H1 (cell line): ENCODE results near the gene VSIR. TPM values are rescaled to one million over a fixed set of nuclear protein-coding genes. Genes with fewer than 3 reads are reported as not detected.

Source experiments
- CTCF ChIA-PET: fragments of 300-600 bp; sonication (Branson Sonifier 250); formaldehyde crosslinking; loops from one replicate; lab custom pipeline; 2021; ENCODE audit not compliant: partially characterized antibody; lab: Charles Lee
- POLR2A ChIA-PET: fragments of 300-600 bp; sonication (Branson Sonifier 250); formaldehyde crosslinking; loops from one replicate; lab custom pipeline; 2021; ENCODE audit warnings: inconsistent platforms; ENCODE audit not compliant: partially characterized antibody; lab: Charles Lee
- DNase-seq, 2 experiments: peaks; one replicate each; pipeline versions ENCODE4 v3.0.0 to v3.0.0-alpha.2; 2010 to 2022; ENCODE audit warnings: low spot score in 2 of 2, low read depth in 1 of 2, mixed read lengths in 1 of 2
- FAIRE-seq: peaks from 2 replicates; lab custom pipeline; 2011; peaks lifted over from hg19 to GRCh38; lab: Jason Lieb, UNC
- H2AFZ ChIP-seq: 2 replicates; pipeline ENCODE4 v1.8.1; 2012; ENCODE audit warnings: low read length, inconsistent platforms
- H2AK5ac ChIP-seq: 2 replicates; pipeline ENCODE4 v1.6.1; 2013; ENCODE audit warnings: low read depth, low read length
- H2BK120ac ChIP-seq: replicated peaks from 2 replicates; pipeline ENCODE3; 2013; ENCODE audit warnings: low read depth, low read length, inconsistent platforms
- H2BK12ac ChIP-seq: 2 replicates; pipeline ENCODE4 v1.6.1; 2013; ENCODE audit warnings: low read depth, low read length
- H2BK15ac ChIP-seq: 2 replicates; pipeline ENCODE4 v1.6.1; 2013; ENCODE audit warnings: low read length
- H2BK20ac ChIP-seq: 2 replicates; pipeline ENCODE4 v1.6.1; 2013; ENCODE audit warnings: low read length
- H2BK5ac ChIP-seq: 2 replicates; pipeline ENCODE4 v1.6.1; 2013; ENCODE audit warnings: low read depth, low read length
- H3K14ac ChIP-seq: 2 replicates; pipeline ENCODE4 v1.6.1; 2013; ENCODE audit warnings: inconsistent platforms; ENCODE audit not compliant: insufficient read length
- H3K18ac ChIP-seq: 2 replicates; pipeline ENCODE4 v1.6.1; 2013; ENCODE audit warnings: low read length; ENCODE audit errors: extremely low read depth
- H3K23ac ChIP-seq: 2 replicates; pipeline ENCODE4 v1.6.1; 2013; ENCODE audit warnings: inconsistent platforms; ENCODE audit not compliant: insufficient read length
- H3K23me2 ChIP-seq: 2 replicates; pipeline ENCODE4 v1.6.1; 2013; ENCODE audit warnings: low read depth, low read length
- H3K27ac ChIP-seq: 2 replicates; pipeline ENCODE4 v1.6.1; 2011; ENCODE audit warnings: low read depth, low read length, inconsistent platforms
- H3K27me3 ChIP-seq, 4 experiments: replicated peaks in 1 of 4; 1 replicate in 1 of 4; 2 replicates in 3 of 4; pipeline versions ENCODE4 v1.6.1 to v1.8.1; 2011 to 2013; ENCODE audit warnings: low read length in 3 of 4, mild to moderate bottlenecking in 3 of 4, inconsistent platforms in 2 of 4, mixed read lengths in 2 of 4, moderate library complexity in 1 of 4; ENCODE audit not compliant: control insufficient read depth in 3 of 4, insufficient read depth in 3 of 4; ENCODE audit errors: extremely low read depth in 1 of 4
- H3K36me3 ChIP-seq, 4 experiments: 2 replicates each; pipeline versions ENCODE4 v1.6.1 to v1.8.1; 2011 to 2013; ENCODE audit warnings: mild to moderate bottlenecking in 4 of 4, low read length in 3 of 4, moderate library complexity in 2 of 4, control low read depth in 1 of 4, inconsistent platforms in 1 of 4; ENCODE audit not compliant: insufficient read depth in 4 of 4, control insufficient read depth in 2 of 4
- H3K4ac ChIP-seq: replicated peaks from 2 replicates; pipeline ENCODE3; 2013; ENCODE audit warnings: low read length, low read depth, mixed read lengths, inconsistent platforms; ENCODE audit not compliant: insufficient read length
- H3K4me1 ChIP-seq, 4 experiments: replicated peaks in 1 of 4; 1 replicate in 1 of 4; 2 replicates in 3 of 4; pipeline versions ENCODE4 v1.6.1 to v1.8.1; 2011 to 2013; ENCODE audit warnings: low read length in 3 of 4, inconsistent platforms in 2 of 4, mixed read lengths in 1 of 4; ENCODE audit not compliant: insufficient read depth in 4 of 4, control insufficient read depth in 3 of 4
- H3K4me2 ChIP-seq, 2 experiments: 2 replicates each; pipeline versions ENCODE4 v1.6.1 to v1.8.1; 2011 to 2013; ENCODE audit warnings: low read depth in 2 of 2, low read length in 2 of 2, control low read depth in 1 of 2, inconsistent platforms in 1 of 2, mild to moderate bottlenecking in 1 of 2; ENCODE audit not compliant: insufficient read depth in 1 of 2
- H3K4me3 ChIP-seq, 4 experiments: fragments of 200-600, 300-600 bp in 1 of 4; sonication (generic), shearing (Covaris generic), sonication (Bioruptor Twin) in 1 of 4; 2 replicates each; pipeline versions ENCODE4 v1.5.1 to v1.8.1; 2011 to 2016; ENCODE audit warnings: low read length in 4 of 4, low read depth in 3 of 4, control low read depth in 2 of 4, inconsistent platforms in 2 of 4, mild to moderate bottlenecking in 2 of 4, mixed read lengths in 1 of 4, moderate library complexity in 1 of 4; ENCODE audit not compliant: insufficient read depth in 2 of 4; ENCODE audit errors: extremely low read depth in 1 of 4
- H3K56ac ChIP-seq: replicated peaks from 2 replicates; pipeline ENCODE3; 2013; ENCODE audit warnings: low read depth, mild to moderate bottlenecking, mixed read lengths, low read length, inconsistent platforms; ENCODE audit not compliant: insufficient read length
- H3K79me1 ChIP-seq: 2 replicates; pipeline ENCODE4 v1.6.1; 2013; ENCODE audit warnings: low read depth, low read length, control low read depth
- H3K79me2 ChIP-seq, 2 experiments: 2 replicates each; pipeline versions ENCODE4 v1.6.1 to v1.8.1; 2012 to 2013; ENCODE audit warnings: low read length in 2 of 2, mild to moderate bottlenecking in 2 of 2, inconsistent platforms in 1 of 2; ENCODE audit not compliant: insufficient read depth in 2 of 2, control insufficient read depth in 1 of 2
- H3K9ac ChIP-seq, 4 experiments: replicated peaks in 1 of 4; 1 replicate in 1 of 4; 2 replicates in 3 of 4; pipeline versions ENCODE4 v1.6.1 to v1.8.1; 2011 to 2013; ENCODE audit warnings: low read depth in 3 of 4, low read length in 3 of 4, control low read depth in 2 of 4, mild to moderate bottlenecking in 2 of 4, moderate library complexity in 2 of 4, inconsistent platforms in 1 of 4; ENCODE audit errors: extremely low read depth in 1 of 4
- H3K9me3 ChIP-seq, 2 experiments: 2 replicates each; pipeline versions ENCODE4 v1.6.1 to v1.8.1; 2012 to 2013; ENCODE audit warnings: mild to moderate bottlenecking in 2 of 2, moderate library complexity in 2 of 2, control low read depth in 1 of 2, inconsistent platforms in 1 of 2, low read depth in 1 of 2, low read length in 1 of 2, mixed read lengths in 1 of 2; ENCODE audit not compliant: insufficient read depth in 2 of 2
- H4K20me1 ChIP-seq, 2 experiments: replicated peaks in 1 of 2; 2 replicates each; pipeline versions ENCODE3 to v1.8.1; 2011 to 2013; ENCODE audit warnings: inconsistent platforms in 2 of 2, low read length in 2 of 2, mild to moderate bottlenecking in 1 of 2; ENCODE audit not compliant: insufficient read depth in 2 of 2, control insufficient read depth in 1 of 2
- H4K5ac ChIP-seq: 2 replicates; pipeline ENCODE4 v1.6.1; 2013; ENCODE audit warnings: low read length, low read depth, mixed read lengths, inconsistent platforms; ENCODE audit not compliant: insufficient read length
- H4K8ac ChIP-seq: 2 replicates; pipeline ENCODE4 v1.8.0; 2013; ENCODE audit warnings: mild to moderate bottlenecking, moderate library complexity, low read length, inconsistent platforms; ENCODE audit not compliant: insufficient read depth; ENCODE audit errors: extremely low read depth
- H4K91ac ChIP-seq: replicated peaks from 2 replicates; pipeline ENCODE3; 2013; ENCODE audit warnings: low read length, mixed read lengths, inconsistent platforms; ENCODE audit not compliant: insufficient read length
- JUN ChIP-seq: IDR thresholded peaks from 2 replicates; pipeline ENCODE4 v1.6.1; 2011; ENCODE audit warnings: low read depth, mild to moderate bottlenecking, improper control_type of control experiment, low read length
- MAX ChIP-seq: IDR thresholded peaks from 2 replicates; pipeline ENCODE4 v1.6.1; 2012; ENCODE audit warnings: inconsistent platforms
- SP2 ChIP-seq: IDR thresholded peaks from 2 replicates; pipeline ENCODE4 v1.6.1; 2012; ENCODE audit warnings: mild to moderate bottlenecking, low read length, inconsistent platforms
- TAF1 ChIP-seq: IDR thresholded peaks from 2 replicates; pipeline ENCODE4 v1.6.1; 2011; ENCODE audit warnings: mild to moderate bottlenecking, low read depth, low read length
- WGBS, 2 experiments: shearing (Covaris generic) in 1 of 2; methylation state at CpG; one replicate each; pipeline versions ENCODE4 v1.1.6 to v1.1.7; 2013 to 2015; ENCODE audit warnings: low lambda C conversion rate in 2 of 2, mixed read lengths in 2 of 2, inconsistent platforms in 1 of 2, low coverage in 1 of 2, missing lambda C conversion rate in 1 of 2; ENCODE audit not compliant: insufficient replicate concordance in 2 of 2, insufficient coverage in 1 of 2, insufficient read length in 1 of 2; ENCODE audit errors: extremely low coverage in 1 of 2, missing lambda C conversion rate in 1 of 2; 5-methylcytosine and 5-hydroxymethylcytosine counted together
- polyA plus RNA-seq, 7 experiments: library from polyadenylated mRNA; depleted of rRNA in 3 of 7; stranded (reverse) in 5 of 7; unstranded in 2 of 7; fragments of >200 nt in 5 of 7; fragments of 200-250 nt in 2 of 7; gene quantifications; 1 replicate in 5 of 7; 2 replicates in 1 of 7; 4 replicates in 1 of 7; pipeline versions ENCODE4 v1.2.1 to v1.2.3, GENCODE V29; 2011 to 2013; ENCODE audit warnings: missing spikeins in 2 of 7, mixed read lengths in 2 of 7
- total RNA-seq: library from RNA; stranded (reverse); fragmentation: NEBNext Ultra II Directional; extraction: Animal tissue kit (Norgen Biotek cat#: 25700); gene quantifications from 2 replicates; pipeline ENCODE4 v1.2.1, GENCODE V29; 2021
- TF ChIP-seq, protein P1 (sequence below): IDR thresholded peaks from 2 replicates; pipeline ENCODE4 v1.6.1; 2011; ENCODE audit warnings: low read length, improper control_type of control experiment

VSIR gene
- total and polyA plus RNA-seq, 2 of the 8 experiments (the other 6 are each of a cell fraction or from before 2014, with no cell fraction given): 0.33 TPM; not detected in 1

DNA sequence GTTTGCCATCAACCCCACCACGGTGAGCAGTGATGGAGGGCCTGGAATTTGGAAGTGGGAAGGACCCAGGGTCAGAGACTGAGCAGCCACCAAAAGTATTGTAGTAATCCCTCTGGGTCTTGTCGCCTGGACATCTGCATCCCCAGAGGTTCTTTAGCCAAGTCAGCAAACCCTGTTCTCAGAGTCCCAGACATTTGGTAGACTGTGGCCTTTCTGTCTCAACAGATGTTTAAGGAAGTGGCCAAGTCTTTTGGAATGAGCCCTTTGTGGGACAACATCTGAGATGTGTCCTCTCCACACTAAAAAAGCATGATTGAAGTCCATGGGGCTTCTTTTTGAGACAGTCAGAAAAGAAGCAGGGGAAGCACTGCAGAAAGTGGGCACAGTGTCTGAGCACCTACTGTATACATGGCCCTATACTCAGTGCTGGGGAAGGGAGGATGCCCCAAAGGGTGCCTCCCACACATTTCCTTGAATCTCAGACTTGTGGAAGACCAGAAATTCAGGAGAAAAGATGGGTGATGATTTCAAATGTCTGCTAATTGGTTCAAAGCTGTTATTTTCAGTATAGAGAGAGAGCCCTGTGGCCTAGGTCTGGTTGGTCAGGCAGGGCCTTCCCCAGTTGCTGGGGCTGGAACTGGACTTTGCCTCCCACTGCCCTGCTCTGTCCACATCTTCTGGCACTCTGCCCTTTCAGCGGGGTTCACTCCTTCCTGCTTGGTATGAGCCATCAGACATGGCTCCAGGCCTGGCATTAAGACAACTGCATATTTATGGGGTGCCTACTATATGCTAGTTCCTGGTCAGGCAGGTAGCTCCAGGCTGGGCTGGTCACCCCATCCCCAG is 26.5 kb upstream of the VSIR start:
- no peak overlapping the region for H3K27ac ChIP-seq
- H2BK12ac ChIP-seq: no peak overlapping the region
- H3K9me3 ChIP-seq: no peaks in the 10 kb centered on the region
- no peak overlapping the region for H2AFZ ChIP-seq
- H3K36me3 ChIP-seq: no peaks in the 10 kb centered on the region
- no peak overlapping the region for H3K4ac ChIP-seq
- no peak for DNase-seq
- peaks cover 0 to 6% (median 1%) of the 10 kb centered on the region in 4 experiments; a peak in 2 of 7 replicates for H3K27me3 ChIP-seq
- H3K9ac ChIP-seq: no peak overlapping the region
- no peaks in the 10 kb centered on the region for H3K23me2 ChIP-seq
- H2BK120ac ChIP-seq: no peak overlapping the region
- no peak for FAIRE-seq
- TF ChIP-seq MAX: no peak
- TF ChIP-seq TAF1: no peak
- TF ChIP-seq SP2: no peak
- TF ChIP-seq, protein P1, sequence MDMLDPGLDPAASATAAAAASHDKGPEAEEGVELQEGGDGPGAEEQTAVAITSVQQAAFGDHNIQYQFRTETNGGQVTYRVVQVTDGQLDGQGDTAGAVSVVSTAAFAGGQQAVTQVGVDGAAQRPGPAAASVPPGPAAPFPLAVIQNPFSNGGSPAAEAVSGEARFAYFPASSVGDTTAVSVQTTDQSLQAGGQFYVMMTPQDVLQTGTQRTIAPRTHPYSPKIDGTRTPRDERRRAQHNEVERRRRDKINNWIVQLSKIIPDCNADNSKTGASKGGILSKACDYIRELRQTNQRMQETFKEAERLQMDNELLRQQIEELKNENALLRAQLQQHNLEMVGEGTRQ: no peak
- no peak for TF ChIP-seq JUN
- no peak overlapping the region for H3K4me3 ChIP-seq
- H3K79me1 ChIP-seq: no peaks in the 10 kb centered on the region
- no peak overlapping the region for H2BK15ac ChIP-seq
- no peak overlapping the region for H3K23ac ChIP-seq
- no peak overlapping the region for H4K5ac ChIP-seq
- H4K91ac ChIP-seq: no peak overlapping the region
- H4K8ac ChIP-seq: no peak overlapping the region
- no peak overlapping the region; the same call in 1 of the 2 replicates for H2BK5ac ChIP-seq
- H2AK5ac ChIP-seq: no peak overlapping the region
- H3K4me1 ChIP-seq: no peaks in the 10 kb centered on the region
- H2BK20ac ChIP-seq: no peak overlapping the region
- ChIA-PET POLR2A (no interaction called here), CTCF (interaction anchor here (0.8 to 1.5 kb wide), 4 partner anchors 15 to 74 kb away, joined by 3 to 4 read pairs (median 4); partner anchors contain the start of gene VSIR)
- no peaks in the 10 kb centered on the region for H3K79me2 ChIP-seq
- H3K14ac ChIP-seq: no peak overlapping the region
- H3K4me2 ChIP-seq: no peak overlapping the region
- H4K20me1 ChIP-seq: peaks cover 0 to 2% of the 10 kb centered on the region in 2 experiments
- no peak overlapping the region for H3K56ac ChIP-seq
- no peak overlapping the region for H3K18ac ChIP-seq
- WGBS, 2 experiments: 92% methylated on average over 3 of the region's 3 CpGs; no CpG with 5 or more reads in 1 of the 2 experiments
